ENCODE data around the gene SEMA3B.

- TF ChIP-seq CTCF (conservative IDR thresholded peaks at IDR 0.05; ENCODE audit: low read length) (no peak), EZH2phosphoT487 (IDR thresholded peaks at IDR 0.05; ENCODE audit: borderline replicate concordance, low read depth, low read length) (no peak)
Measured at GRCh38 chr3:50251220-50251619, 17.7 kb upstream of the SEMA3B start.
